ENCODE measurements around the gene LSAMP.
"Not testable (repeated sequence)": the region's sequence is repeated elsewhere in the genome, so short reads cannot be mapped to it uniquely, and the experiment has no call there.

LSAMP gene

GRCh38 chr3:115752978-115753377 is 692.3 kb downstream of the LSAMP start:
- DNase-seq (ENCODE audit: low read depth in 2 of 2) = not testable (repeated sequence)
